ENCODE measurements around the gene C5orf63. TPM values are rescaled to one million over a fixed set of nuclear protein-coding genes. Genes with fewer than 3 reads are reported as not detected.
"Not testable (repeated sequence)": the region's sequence is repeated elsewhere in the genome, so short reads cannot be mapped to it uniquely, and the experiment has no call there.

C5orf63 gene
- total RNA-seq, 1 donor from 2014 or later: 8.2 TPM

DNA sequence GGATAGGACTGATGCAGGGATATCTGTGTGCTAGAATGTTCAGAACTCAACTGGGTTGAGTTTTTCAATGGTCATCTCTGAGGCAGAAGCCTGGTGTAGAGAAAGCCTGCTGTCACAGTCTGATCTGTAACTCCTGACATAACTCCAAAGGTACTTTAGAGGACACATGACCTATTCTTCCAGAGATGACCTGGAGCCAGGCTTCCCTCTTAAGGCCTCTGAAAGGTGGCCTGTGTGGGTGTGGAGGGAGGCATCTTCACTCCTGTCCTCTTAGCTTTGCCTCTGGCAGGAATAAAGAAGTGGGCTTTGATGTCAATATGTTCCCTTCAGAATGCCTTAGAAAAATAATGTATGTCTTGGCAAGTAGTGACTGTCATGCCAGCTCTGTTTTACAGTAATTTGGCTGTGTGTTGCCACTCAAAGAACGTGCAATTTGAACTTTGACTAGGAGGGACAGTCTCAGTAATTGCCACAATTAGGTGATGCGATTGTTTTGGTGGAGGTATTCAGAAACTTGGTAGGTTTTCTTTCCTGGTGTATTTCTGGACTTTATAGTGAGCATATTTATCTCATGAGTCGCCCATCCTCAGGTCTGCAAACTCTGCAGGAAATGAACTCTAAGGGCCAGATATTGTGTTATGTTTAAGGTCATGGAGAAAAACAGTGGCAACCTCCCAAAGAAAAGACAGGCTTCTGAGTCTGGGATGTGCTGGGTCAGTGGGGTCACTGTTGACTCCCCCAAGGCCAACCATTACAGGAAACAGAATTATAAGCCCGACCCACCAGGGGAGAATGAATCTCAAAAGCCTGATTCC lies 3.2 kb upstream of the C5orf63 start:
- no peak for DNase-seq (ENCODE audit: low spot score)

DNA sequence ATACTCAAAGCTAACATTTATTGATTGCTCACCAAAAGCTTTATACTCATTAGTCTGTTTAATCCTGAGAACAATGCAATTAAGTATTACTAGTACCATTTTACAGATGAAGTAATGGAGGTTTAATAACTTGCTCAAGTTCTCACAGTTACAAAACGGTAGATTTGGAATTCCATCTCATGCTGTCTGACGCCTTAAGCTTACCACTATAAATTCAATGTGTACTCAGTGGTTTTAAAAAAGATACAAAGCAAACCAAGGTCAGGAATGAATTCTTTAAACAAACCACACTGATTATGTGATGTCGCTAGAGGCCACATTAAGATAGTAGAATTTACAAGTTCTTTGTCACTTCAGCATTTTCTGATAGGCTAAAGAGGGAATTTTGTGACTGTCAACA lies 1.2 kb upstream of the C5orf63 start:
- no peak for DNase-seq (ENCODE audit: low spot score)

DNA sequence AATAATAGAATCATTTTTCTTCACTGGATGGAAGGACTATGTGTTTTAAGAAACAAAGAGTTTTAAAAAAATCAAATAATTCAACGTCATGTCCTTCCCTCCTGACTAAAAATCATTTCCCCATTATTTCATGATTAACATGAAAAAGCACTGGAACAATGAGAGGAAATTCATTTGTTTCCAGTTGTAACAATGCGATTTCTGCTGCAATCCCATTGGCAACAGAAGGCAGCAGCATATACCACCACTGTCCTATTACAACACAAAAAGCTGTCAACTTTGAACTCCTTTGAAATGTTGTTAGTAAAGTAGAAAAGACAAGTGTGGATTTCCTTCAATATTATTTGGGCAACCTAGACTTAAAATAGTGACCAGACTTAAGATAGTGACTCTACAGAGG lies 3.1 kb downstream of the C5orf63 start:
- no peak for DNase-seq (ENCODE audit: low spot score)

DNA sequence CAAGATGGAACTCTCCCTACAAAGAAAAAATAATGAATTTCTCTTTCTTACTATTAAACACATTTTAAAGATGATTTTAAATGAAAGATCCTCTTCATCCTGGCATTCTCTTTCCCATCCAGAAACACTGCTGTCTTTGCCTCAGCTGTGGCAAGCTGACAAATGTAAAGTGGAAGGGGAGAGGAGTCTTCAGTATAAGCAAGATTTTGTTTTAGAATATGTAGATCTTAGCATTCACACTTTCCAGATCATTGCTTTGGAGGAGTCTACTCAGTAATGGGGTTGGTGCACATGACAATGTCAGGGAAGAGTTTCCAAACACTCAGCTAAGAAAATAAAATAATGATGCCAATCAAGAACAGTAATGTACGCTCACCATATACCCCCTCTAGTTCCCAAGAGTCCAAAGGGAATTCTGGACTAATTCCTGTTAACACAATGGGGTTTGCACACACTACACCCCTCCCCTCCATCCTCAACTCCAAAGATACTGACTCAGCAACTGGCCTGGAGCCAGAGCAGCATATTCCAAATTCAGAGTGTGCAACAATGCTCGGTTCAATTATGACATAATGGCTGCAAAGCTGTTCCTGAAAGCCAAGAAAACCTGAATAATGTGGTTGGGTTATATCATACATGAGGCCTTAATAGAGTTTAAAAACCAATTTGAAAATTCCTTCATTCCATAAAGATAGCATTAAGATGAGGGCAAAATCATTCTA lies 4.6 kb downstream of the C5orf63 start:
- DNase-seq (ENCODE audit: low spot score): no peak

DNA sequence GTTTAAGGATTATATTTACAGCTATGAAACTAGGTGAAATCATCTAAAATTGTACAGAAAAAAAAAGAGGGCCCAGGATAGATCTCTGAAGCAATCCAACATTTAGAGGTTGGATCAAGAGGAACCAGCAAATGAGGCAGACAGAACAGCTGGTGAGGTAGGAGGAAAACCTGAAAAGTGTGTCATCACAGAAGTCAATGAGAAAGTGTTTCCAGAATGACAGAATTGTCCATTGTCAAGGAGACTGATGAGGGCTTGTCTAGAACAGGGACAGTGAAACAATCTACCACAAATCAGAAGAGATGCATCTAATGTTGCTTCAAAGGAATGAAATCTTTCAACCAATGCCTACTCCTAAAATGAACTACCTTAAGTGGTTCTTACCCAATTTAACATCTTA lies 6.6 kb downstream of the C5orf63 start:
- no peak for DNase-seq (ENCODE audit: low spot score)

DNA sequence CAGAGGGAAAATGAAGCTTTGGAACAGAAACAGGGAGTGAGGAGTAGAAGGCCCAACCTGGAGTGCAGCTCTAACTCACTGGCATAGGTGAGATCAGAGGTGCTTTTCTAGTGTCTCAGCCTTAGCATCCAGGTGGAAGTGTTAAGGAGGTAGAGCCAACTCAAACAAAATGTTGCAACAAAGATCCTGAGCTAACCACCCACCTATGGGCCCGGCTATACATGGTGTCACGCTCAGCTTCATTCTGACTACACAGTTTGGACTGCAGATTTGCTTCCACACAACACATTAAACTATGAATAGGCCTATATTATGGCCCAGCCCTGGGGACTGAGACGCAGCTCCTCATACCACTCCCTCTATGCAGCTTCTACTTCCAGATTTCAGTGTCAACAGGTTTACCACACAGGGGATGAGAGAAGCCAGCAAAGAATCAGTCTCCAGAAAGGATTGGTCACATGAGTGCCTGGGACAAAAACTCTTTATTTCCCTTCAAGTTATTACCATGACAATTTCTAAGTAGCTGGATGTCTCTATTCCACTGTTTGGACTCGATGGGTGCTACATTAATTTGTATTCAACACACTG lies 9.0 kb downstream of the C5orf63 start:
- DNase-seq (ENCODE audit: low spot score): no peak

DNA sequence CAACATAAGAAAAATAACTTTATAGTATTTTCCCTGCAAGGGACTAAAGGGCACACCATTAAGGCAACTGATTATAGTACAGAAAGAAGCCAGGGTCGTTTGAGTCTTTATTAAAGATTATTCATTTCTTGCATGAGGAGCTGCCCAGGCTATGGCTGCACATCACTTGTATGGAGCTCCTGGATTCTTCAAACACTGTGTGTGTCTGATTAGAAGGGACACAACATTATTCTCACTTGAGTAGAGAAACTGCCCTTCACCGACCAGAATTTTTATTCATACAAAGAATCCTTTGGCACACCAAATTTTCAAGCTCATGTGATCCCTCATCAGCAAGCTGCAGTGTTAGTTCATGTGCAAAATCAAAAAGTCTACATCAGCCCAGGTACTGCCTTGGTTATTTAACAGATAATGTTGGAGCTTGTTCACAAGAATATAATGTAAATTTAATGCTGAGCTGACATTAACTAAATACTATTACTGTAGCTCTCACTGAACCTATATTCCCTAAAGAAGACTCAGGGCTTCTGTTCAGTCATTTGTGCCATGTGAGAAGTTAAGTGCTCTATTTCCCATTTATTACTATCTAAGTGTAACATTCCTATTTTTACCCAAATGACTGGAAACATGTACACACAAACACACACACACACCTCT lies 9.9 kb downstream of the C5orf63 start:
- DNase-seq (ENCODE audit: low spot score): no peak

DNA sequence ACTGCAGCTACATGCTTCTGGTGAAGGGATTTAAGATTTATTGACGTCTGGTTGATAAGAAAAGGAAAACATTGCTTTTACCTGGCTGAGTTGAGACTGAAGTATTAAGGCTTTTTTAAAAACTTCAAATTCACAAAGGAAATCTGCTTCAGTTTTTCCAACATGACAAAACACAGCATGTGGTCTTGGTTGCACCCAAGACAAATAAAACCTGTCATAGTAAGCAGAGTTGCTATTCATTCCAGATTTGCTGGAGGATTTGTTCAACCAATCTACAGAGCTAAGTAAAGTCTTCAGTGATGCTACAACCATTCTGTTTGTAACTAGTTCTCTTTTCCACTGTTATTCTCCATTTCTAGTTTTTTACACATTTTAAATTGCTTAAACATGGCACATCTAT lies 11.3 kb downstream of the C5orf63 start:
- no peak for DNase-seq (ENCODE audit: low spot score)

DNA sequence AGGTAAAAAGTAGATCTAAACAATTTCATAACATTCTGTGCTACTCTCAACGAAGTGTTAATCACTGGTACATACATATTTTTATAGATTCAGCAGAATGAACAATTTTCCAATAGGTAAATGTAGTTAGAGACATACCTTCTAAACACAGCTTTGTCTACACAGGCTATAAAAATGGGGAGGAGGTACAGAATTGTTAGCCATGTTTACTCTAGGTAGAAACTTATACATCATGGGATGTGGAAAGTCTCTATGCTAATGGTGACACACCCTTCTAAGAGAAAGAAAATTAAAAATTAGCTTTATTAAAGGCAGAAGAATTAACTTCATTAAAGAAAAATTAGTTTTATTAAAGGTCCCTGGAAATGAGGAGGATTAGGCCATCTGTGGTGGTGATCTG lies 11.8 kb downstream of the C5orf63 start:
- DNase-seq (ENCODE audit: low spot score): no peak

DNA sequence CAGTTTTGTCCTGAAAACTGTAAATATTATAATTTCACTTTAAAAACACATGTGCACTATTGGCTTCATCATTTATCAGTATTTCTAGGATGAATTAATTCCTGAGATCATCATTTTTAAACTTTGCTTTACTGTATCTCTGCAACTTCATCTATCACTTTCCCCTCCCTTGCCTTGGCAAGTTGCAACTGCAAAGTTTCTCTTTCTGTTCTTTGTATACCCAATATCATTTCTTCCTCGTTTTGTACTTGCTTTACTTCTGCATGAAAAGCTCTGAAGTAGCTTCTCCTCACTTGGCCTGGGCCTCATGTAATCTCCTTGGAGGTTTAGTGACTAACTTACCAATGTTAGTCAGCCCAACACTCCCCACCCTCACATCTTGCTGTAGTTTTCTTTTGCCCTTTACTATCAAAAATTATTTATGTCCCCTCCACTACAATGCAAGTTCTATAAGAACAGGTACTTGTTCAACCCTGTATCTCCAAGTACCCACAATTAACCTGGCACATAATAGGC lies 12.8 kb downstream of the C5orf63 start:
- no peak for DNase-seq (ENCODE audit: low spot score)

DNA sequence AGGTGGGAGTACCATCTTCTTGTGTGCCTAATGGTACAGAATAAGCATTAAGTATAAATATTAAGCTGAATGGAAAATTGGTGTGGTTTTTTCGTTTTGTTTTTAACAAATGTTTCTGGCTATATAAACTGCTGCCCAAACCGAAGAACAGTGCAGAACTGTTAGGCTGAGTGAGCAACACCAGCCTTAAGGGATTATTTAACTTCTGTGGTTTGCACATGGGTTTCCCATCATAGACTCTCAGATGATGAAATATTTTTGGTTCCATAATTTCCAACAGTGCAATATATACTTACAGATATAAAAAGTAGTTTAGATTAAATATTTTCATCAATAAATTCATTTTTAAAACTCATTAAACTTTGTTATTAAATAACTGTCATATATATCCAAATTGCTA lies 16.4 kb downstream of the C5orf63 start:
- no peak for DNase-seq (ENCODE audit: low spot score)

DNA sequence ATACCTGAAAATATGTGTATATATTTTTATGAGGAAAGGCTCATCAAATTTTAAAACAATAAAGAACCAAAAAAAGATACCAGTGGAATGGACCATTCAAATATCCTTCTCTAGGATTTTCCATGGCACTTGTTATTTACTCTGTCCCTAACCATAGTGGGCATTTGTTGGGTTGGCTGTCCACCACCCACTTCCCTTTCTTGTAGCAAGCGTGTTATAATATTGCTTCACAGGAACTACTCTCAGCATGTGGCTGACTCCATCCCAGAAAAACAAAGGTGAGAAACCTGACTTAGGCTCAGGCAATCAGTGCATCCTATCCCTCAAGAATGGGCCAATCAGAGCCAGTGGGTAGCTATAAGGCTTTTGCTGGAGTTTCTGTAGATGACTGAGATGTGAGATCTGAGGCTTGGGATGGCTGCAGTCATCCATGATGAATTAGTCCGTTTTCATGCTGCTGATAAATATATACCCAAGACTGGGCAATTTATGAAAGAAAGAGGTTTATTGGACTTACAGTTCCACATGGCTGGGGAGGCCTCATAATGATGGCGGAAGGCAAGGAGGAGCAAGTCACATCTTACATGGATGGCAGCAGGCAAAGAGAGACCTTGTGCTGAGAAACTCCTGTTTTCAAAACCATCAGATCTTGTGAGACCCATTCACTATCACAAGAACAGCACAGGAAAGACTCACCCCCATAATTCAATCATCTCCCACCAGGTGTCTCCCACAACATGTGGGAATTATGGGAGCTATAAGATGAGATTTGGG lies 17.2 kb downstream of the C5orf63 start:
- DNase-seq (ENCODE audit: low spot score): no peak

DNA sequence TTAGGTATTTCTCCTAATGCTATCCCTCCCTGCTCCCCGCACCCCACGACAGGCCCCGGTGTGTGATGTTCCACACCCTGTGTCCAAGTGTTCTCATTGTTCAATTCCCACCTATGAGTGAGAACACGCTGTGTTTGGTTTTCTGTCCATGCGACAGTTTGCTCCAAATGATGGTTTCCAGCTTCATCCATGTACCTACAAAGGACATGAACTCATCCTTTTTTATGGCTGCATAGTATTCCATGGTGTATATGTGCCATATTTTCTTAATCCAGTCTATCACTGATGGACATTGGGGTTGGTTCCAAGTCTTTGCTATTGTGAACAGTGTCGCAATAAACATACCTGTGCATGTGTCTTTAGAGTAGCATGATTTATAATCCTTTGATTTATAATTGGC lies 19.8 kb downstream of the C5orf63 start:
- not testable (repeated sequence) for DNase-seq (ENCODE audit: low spot score)

DNA sequence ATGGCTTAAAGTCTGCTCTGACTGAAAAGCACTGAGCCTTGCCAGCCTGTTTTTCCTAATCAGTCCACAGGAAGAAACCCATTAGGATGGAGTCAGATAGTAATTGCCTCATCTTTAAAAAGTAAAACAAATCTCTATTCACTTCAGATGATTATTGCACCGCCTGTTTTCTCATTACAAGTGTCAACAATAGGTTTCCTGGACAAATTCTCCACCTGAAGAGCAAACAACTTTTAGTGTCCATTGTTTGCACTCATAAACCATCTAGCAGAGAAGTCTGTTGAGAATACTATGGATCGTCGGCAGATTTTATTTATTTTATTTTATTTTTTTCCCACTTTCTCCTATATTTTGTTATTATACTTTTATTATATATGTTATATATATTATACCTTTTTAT lies 20.3 kb downstream of the C5orf63 start:
- no peak for DNase-seq (ENCODE audit: low spot score)

DNA sequence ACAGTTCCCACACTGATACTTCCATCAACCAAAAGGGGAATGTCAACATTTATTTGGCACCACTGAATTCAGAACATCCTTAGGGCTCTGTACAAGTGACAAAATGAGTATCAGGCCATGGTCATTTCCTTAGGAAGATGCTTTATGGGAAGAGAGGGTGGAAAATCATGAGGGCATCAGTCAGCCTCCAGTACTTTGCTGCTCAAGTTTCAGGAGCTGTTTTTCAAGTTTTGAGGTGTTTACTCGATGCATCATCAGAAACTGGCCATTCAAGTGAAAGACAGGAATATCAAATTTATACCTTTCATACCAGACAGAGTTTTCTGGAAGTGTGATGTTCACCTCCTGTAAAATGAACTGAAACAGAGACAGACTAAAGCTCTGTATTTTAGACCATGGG lies 21.7 kb downstream of the C5orf63 start:
- DNase-seq (ENCODE audit: low spot score): no peak

DNA sequence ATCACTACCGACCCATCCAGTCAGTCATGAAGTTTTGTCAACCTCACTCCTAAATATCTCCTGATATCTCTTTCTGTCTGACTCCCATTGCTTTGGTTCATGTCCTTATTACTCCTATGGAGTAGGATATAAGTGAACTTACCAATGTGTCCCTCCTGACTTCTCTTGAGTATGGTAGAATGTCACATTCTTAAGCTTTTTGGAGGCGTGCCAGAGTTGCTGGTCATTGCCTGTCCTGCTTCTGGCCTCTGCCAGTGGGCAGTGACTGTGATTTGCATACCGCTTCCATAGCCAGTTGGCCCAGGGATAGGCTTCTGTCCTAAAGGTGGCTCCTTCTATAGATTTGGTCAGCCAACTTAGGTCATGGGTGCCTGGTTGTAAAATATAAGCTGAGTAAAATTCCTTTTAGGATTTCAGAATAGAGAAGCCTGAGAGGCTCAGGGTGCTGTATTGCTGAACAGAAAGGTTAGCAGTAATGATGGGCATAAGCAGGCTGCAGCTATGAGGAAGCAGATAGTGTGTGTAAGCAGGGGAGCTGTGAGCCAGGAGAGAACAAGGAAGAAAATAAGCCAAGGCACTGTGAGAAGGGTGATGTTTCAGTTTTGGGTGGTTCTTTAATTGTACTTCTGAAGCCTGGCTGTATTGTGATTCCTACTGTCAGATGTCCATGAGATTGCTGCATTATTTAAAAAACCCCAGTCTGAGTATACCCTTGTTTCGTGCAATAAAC lies 26.8 kb downstream of the C5orf63 start:
- no peak for DNase-seq (ENCODE audit: low spot score)

DNA sequence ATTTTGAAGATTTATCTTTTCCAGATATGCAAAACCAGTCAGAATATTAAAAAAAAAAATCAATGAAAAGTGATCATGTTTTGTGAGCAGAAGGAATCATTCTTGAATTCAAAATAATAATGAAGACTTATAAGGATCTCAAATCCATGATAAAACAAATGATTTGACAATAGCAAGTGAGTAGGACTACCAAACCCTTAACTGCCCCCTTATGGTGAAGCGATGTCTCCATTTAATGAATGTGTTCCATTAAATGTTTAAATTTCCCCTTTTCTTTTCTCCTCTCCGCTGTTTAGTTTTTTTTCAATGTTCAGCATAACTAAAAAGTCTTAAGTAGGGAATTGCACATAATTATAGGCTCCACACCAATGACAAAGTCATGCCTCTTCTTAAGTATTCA lies 30.7 kb downstream of the C5orf63 start:
- DNase-seq (ENCODE audit: low spot score): no peak

DNA sequence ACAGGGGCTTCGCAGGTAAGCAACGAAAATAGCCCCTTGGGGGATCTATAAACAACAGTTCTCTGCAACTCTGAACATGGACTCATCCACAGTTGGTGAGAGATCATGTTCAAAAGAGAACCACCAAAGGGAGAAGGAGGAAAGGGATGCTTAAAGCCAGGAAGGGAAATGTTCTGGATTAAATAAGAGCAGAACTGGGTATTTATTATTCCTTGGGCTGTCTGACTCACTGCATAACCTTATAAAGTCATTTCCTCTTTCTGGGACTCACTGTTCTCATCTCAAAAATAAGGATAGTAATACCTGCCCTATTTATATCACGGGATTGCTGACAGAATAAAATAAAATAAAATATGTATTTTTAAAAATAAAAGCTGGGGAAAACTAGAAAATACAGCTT lies 31.7 kb downstream of the C5orf63 start:
- peak; percentile 14 for DNase-seq (ENCODE audit: low spot score)

DNA sequence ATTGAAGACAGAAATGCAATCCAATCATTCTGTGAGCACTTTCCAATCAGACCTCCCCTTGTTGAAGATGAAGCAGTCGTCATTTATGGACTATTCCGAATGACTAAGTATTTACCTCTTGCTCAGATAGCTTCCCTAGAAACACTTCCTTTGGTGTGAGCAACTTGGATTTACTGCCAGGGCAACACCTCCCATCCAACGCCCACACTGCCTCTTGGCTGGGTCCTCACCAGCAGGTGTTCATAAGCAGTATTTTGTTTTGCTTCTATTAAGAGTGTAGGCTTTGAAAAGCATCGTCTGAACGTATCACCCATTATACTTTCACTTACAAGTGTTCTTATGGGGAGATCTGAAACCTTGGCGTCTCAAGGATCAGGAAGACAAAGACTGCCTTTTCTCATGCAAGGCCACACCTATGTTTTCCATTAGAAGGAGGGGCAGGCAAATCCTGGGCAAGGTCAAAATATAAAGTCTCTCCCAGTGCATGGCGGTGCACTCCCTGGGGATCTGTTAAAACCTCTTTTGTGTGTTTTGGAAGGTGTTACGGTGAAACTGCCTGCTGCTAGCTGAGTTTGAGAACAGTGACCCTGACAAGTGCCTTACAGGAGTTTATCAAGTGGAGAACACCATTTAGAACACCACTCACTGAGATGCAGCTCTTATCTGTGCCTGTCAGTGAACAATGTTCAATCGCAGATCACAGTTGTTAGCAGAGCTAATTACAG lies 32.3 kb downstream of the C5orf63 start:
- DNase-seq (ENCODE audit: low spot score): no peak

DNA sequence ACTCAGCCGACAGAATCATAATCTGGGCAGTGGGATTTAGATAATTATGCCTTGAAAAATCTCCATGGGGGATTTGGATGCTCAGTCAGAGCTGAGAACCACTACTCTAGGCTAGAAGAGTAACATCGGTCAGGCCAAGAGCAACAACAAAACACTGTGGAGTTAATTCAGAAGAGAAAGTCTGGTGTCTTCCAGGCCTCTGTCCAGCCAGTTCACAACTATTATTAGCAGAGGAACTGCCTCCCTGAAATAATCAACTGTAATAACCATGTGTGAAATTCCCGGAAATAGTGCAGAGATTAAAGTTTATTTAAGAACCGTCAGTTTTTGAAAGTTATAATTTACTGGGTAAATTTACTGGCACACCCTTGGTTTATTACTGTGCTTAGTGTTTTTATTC lies 34.8 kb downstream of the C5orf63 start:
- no peak for DNase-seq (ENCODE audit: low spot score)
